ENCODE results near the gene ARHGAP25. TPM values are rescaled to one million over a fixed set of nuclear protein-coding genes. Genes with fewer than 3 reads are reported as not detected.

Gene ARHGAP25, protein sequence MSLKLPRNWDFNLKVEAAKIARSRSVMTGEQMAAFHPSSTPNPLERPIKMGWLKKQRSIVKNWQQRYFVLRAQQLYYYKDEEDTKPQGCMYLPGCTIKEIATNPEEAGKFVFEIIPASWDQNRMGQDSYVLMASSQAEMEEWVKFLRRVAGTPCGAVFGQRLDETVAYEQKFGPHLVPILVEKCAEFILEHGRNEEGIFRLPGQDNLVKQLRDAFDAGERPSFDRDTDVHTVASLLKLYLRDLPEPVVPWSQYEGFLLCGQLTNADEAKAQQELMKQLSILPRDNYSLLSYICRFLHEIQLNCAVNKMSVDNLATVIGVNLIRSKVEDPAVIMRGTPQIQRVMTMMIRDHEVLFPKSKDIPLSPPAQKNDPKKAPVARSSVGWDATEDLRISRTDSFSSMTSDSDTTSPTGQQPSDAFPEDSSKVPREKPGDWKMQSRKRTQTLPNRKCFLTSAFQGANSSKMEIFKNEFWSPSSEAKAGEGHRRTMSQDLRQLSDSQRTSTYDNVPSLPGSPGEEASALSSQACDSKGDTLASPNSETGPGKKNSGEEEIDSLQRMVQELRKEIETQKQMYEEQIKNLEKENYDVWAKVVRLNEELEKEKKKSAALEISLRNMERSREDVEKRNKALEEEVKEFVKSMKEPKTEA
- 10 to 100 TPM in 2 of 4 donors, 1 to 10 TPM in 2; 2.2 to 11.6 (median 7.2) TPM for total RNA-seq

DNA sequence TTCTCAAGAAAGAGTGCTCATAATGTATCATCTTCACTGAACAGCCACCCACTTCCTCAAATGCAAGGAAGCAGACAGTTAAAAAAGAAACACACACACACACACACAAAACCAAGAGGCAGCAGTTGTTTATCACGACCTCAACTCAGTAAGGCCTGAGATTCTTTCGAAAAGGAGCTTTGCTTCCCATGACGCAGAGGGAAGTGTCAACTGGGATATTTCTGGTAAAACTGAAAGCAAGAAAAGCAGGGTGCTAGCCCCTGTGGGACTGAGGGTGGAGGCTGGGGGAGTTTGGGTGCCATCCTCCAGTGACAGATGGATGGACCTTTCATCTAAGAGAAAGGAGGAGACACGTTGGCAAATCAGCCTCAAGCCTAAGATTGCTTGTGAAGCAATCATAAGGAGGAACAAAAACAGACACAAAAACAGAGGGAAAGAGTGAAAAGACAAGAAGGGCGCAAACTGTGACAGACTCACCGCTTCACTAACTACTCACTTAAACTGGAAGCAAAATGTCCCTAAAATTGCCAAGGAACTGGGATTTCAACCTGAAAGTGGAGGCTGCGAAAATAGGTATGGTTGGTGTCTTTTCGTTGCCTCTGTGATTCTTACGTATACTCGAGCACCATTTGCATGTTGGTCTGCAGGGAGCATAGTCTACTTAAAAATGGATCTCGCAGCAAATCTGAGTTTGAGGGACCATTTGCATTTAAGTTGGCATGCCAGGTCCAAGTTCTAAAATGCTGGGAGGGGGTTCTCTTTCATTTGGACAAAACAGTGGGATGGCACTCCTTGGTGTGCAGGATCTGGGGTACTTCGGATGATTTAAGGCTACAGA lies at the start of gene ARHGAP25:
Gene ARHGAP25, plus strand, starts transcription at position 124 of the 838 bp plus-strand sequence. Its CDS starts 389 bp downstream, at position 513.
- no peak for TF ChIP-seq CTCF (IDR thresholded peaks at IDR 0.05)
- TF ChIP-seq EP300 (IDR thresholded peaks at IDR 0.05; ENCODE audit: low read depth), result no peak
- peak in 2 of 3 donors; percentile 32 to 50 for TF ChIP-seq POLR2AphosphoS5 (IDR thresholded peaks at IDR 0.05)
- peak; percentile 61 for TF ChIP-seq POLR2A (IDR thresholded peaks at IDR 0.05)
- H3K4me3 ChIP-seq, result peak within 1 kb of the TSS in 2 of 4 donors; percentile 10 to 25
- intact Hi-C loops (cut with DNase I; ENCODE audit: low total_unique reads), result no loop called here
- H3K9me3 ChIP-seq, result no peaks in the 10 kb centered on the region
- no peaks in the 10 kb centered on the region for H3K27me3 ChIP-seq
- peak; percentile 31 for DNase-seq
- H3K36me3 ChIP-seq, result no peaks in the 10 kb centered on the region
- in situ Hi-C loops (cut with MboI; ENCODE audit: low pct_ligation_motif_present in 1 of 4, low pct_unique_long_range_greater_than_20kb in 1 of 4, low sequenced_read_pairs in 3 of 4), result loop anchor here in 3 of 4 donors (25.0 kb wide), 2 partner anchors 177 to 248 kb away; no protein-coding TSS in a partner anchor
- WGBS, 2 donors (ENCODE audit: low coverage in 1 of 2), result 67 to 79% methylated on average over 9 to 12 of the region's 12 CpGs
- peaks cover 0 to 12% (median under 1%) of the 10 kb centered on the region in 4 donors for H3K4me1 ChIP-seq
- H3K27ac ChIP-seq, result peak within 1 kb of the TSS; percentile 52 to 83 (median 76)

DNA sequence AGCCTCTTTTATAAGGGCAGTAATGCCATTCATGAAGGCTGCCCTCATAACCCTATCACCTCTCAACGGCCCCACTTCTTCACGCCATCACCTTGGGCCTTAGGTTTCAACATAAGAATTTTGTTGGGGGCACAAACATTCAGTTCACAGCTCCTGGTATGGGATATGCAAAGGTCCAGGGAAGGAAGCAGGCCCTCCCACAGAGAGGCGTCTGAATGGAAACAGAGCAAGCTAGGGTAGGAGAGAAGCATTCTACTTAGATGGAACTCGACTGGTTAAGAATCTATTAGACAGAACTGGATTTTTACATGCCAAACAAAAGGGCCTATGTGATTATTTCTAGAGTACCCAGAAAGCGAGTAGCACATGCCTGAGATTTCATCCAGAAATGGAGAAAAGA lies 48.4 kb upstream of the ARHGAP25 start:
- H3K27me3 ChIP-seq, result no peaks in the 10 kb centered on the region
- intact Hi-C loops (cut with DNase I; ENCODE audit: low total_unique reads), result no loop called here

DNA sequence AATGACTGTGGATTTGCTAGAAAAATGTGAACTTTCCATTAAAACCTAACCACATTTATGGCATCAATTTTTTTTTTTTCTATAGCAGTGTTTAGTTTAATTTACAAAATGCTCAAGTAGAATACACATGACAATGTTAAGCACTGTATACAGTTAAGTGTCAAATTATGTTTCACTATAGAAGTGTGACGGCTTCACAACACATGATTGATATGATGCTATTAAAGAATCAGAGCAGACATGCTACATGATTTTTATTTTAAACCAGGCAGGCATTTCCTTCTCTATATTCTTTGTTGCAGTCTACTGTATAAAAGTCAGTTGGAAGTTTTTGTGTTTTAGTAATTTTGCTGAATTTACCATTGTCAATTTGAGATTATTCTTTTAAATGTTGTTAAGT lies 47.6 kb upstream of the ARHGAP25 start:
- H3K4me3 ChIP-seq, result no peak overlapping the region
- H3K4me1 ChIP-seq, result no peaks in the 10 kb centered on the region
- no peak for TF ChIP-seq CTCF (IDR thresholded peaks at IDR 0.05)
- TF ChIP-seq POLR2AphosphoS5 (IDR thresholded peaks at IDR 0.05), result no peak
- no peak for TF ChIP-seq POLR2A (IDR thresholded peaks at IDR 0.05)
- TF ChIP-seq EP300 (IDR thresholded peaks at IDR 0.05; ENCODE audit: low read depth), result no peak
- intact Hi-C loops (cut with DNase I; ENCODE audit: low total_unique reads) (no loop called here), in situ Hi-C loops (cut with MboI; ENCODE audit: low pct_ligation_motif_present in 1 of 4, low pct_unique_long_range_greater_than_20kb in 1 of 4, low sequenced_read_pairs in 3 of 4) (no loop called here)
- no peaks in the 10 kb centered on the region for H3K36me3 ChIP-seq
- no peak for DNase-seq
- no peak overlapping the region for H3K27ac ChIP-seq
- no peaks in the 10 kb centered on the region for H3K27me3 ChIP-seq
- WGBS, 2 donors (ENCODE audit: low coverage in 1 of 2), result 92 to 96% methylated on average over 1 of the region's 1 CpG
- no peaks in the 10 kb centered on the region for H3K9me3 ChIP-seq

More for the DNA sequence above, 48.4 kb upstream of the ARHGAP25 start:
- no peaks in the 10 kb centered on the region for H3K4me1 ChIP-seq
- no peaks in the 10 kb centered on the region for H3K9me3 ChIP-seq
- in situ Hi-C loops (cut with MboI; ENCODE audit: low pct_ligation_motif_present in 1 of 4, low pct_unique_long_range_greater_than_20kb in 1 of 4, low sequenced_read_pairs in 3 of 4), result no loop called here
- no peaks in the 10 kb centered on the region for H3K36me3 ChIP-seq
- 85 to 100% methylated on average over 1 to 5 of the region's 5 CpGs for WGBS, 2 donors (ENCODE audit: low coverage in 1 of 2)
- TF ChIP-seq CTCF (IDR thresholded peaks at IDR 0.05), result no peak
- no peak for TF ChIP-seq POLR2A (IDR thresholded peaks at IDR 0.05)
- no peak for TF ChIP-seq EP300 (IDR thresholded peaks at IDR 0.05; ENCODE audit: low read depth)
- no peak for TF ChIP-seq POLR2AphosphoS5 (IDR thresholded peaks at IDR 0.05)
- DNase-seq, result no peak
- no peak overlapping the region for H3K27ac ChIP-seq
- no peak overlapping the region for H3K4me3 ChIP-seq
